Measurements from ENCODE around the gene NUBP2.

NUBP2 gene

DNA sequence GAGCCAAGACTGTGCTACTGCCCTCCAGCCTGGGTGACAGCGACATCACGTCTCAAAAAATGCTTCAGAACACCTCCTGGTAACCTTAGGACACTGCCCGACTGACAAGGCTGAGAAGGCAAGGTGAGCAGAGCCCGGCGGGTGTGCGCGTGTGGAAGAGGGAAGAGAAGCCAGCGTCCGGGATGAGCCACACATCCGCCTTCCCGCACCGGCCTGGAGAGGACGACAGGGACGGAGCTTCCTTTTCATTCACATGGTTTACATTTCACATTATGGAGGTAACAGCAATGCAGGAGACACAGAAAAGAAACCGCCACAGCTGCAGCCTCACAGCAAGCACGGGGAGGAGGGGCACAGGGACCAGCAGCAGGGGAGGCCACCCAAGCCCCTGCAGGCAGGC, 27.3 kb downstream of the NUBP2 start:
- no peak for DNase-seq (ENCODE audit: low spot score)

DNA sequence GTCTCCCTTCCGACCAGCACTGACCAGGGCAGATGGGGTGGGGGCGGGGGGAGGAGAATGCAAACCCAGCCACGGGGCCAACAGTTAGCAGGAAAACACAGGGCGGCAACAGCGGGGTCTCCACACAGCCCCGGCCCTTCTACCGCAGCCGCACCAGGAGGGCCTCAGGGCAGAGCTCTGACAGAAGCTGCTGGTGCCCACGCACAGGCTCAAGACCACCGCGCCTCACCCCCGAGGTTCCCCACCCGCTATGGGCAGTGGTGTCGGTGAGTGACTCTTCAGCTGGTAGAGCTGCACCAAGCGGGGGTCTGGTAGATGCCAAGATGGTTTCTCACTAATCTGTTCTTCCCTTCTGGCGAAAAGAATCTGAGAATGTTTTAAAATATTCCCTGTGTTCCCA, 27.8 kb downstream of the NUBP2 start:
- no peak for DNase-seq (ENCODE audit: low spot score)

DNA sequence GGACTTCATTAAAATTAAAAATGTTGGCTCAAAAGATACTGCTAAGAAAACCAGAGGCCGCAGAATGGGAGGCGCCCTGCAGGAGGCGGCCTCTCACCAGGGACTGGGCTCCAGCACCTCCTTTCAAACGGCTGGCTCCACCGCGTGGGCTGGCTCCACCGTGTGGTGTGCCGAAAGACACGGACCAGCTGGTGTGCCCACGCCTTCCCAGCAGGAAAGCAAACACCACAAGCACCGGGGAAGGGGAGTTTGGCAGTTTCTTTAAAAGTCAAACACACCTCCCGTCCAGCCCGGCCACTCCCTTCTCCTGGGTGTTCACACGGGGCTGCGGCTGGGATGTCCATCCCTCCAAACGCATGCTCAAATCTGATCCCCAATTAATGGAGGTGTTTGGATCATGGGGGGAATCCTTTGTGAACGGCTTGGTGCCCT, 30.0 kb downstream of the NUBP2 start:
- DNase-seq (ENCODE audit: low spot score): peak; percentile 26

DNA sequence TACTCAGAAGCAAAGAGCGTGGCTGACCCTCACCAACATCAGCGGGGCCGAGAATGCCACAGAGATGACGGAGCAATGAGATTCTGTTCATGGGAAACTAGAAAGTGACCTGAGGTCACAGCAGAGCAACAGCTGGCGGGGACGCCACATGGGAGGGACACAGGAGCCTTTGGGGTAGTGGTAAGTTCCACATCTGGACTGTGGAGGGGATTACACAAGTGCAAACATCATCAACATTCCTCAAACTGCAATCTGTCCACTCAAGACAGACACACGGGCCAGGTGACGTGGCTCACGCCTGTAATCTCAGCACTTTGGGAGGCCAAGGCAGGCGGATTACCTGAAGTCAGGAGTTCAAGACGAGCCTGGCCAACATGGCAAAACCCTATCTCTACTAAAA, 32.7 kb downstream of the NUBP2 start:
- DNase-seq (ENCODE audit: low spot score): no peak

DNA sequence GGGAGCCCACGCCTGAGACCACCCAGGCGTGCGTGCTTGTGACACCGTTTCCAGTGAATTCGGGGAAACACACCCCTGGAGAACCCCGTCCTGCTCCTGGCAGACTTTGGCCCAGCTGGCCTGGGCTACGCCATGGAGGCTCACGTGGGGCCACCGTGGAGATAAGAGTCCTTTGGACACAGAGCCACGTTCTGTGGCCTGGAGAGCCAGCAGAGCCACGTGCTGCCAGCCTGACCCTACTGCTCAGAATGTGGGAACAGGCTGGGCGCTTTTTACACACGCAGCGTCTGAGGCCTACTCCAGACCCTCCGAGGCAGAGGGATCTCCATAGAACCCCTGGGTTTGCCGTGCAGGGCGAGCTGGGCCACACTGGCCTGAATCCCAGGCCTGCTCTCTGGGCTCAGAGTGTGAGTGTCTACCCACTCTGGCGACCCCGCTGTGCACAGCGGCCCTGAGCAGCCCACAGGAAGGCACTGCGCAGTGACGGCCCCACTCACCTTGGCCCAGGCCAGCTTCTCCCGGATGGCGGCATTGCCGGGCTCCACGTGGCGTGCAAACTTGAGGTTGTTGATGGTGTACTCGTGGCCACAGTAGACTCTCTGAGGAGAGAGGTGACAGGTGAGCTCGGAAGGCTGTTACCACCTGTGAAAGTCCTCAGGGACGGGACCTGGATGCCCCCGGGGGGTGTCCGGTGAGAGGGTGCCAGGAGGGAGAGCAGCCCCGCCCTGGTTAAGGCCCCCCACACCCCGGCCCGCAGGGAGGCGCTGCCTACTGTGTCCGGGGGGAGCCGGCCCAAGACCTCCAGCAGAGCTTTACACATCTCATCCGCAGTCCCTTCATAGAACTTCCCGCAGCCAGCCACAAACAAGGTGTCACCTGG, 33.9 kb downstream of the NUBP2 start:
- DNase-seq (ENCODE audit: low spot score): no peak

DNA sequence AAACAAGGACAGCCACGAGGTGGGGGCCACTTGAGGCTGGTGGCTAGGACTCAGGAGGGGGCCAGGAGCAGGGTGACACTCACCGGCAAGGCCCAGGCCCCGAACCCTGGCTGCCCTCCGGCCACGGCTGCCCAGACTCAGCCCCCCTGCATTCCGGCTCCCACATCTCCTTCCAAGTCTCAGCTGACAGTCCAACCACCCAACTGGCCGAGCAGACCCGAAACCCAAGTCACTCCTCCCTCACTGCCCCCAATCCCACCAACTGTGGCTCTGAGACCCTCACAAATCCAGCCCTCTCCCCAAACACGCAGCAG, 34.5 kb downstream of the NUBP2 start:
- DNase-seq (ENCODE audit: low spot score): no peak

DNA sequence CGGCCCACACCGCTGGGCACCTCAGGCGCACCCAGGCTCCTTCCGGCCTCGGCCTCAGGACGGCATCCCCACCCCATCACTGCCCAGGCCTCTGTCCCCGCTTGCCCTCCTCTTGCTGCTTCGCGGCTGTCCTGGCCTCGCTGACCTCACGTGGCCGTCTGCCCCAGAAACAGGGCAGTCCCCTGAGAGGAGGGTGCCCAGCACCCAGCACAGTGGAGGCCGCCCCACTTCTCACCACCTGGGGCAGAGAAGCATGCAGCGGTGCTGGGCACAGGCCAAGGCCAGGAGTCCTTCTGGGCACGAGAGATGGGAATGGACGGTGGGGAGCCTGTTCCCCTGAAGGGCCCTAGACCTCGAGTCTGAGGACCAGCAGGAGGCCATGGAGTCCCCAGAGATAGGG, 35.0 kb downstream of the NUBP2 start:
- no peak for DNase-seq (ENCODE audit: low spot score)

DNA sequence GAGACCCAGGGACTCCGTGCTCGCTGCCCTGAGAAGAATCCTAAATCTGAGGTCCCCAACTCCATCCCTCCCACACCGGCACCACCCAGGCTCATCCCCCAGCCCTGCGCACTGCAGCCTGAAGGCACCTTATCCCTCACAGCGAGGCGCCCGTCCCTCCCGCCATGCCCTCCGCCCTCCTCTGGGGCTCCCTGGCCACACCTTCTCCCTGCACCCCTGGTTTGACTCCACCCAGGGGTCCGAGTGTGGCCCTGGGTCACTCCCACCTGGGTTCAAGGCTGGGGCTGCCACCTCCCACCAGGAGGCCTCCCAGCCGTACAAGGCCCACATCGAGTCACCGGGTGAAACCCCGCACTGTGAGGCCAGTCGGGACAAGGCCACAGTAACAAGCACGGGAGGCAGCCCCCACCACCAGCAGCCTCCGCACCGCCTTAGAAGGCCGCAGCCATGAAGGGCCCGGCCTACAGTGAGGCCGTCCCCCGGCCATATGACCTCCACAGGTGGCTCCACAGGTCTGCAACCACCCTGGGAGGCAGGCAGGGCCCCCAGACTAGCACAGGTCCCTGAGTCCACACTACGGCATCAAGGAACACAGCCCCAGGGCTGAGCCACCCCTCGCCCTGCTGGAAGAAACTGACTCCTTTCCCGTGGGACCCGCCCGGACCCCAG, 35.6 kb downstream of the NUBP2 start:
- no peak for DNase-seq (ENCODE audit: low spot score)

DNA sequence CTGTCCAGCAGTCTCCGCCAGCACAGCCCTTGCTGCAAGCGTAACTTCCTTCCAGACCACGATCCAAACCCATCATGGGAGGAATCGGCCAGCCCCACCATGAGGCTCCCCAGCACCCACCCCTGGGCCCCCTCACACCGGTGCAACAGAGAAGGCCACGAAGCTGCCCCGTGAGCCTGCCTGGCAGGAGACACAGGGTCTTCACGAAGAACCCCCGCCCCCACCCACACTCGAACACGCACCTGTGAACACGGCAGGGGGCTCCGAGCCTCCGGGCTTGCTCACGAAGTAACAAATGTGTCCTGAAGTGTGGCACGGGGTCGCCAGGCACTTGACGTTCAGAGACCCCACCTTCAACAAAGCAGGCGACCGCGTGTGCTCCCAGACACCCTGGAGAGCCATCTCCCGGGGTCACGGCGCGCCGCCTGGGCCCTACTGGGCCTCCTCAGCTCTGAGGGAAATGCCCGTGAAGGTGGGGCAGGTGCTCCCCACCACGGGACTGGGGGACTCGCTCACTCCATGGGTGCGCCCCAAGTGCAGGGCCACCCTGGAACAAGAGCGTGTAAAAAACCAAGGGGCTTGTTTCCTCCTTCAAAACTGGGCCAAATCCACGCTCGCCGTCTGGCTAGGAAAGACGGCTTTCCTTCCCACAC, 36.2 kb downstream of the NUBP2 start:
- DNase-seq (ENCODE audit: low spot score): no peak

DNA sequence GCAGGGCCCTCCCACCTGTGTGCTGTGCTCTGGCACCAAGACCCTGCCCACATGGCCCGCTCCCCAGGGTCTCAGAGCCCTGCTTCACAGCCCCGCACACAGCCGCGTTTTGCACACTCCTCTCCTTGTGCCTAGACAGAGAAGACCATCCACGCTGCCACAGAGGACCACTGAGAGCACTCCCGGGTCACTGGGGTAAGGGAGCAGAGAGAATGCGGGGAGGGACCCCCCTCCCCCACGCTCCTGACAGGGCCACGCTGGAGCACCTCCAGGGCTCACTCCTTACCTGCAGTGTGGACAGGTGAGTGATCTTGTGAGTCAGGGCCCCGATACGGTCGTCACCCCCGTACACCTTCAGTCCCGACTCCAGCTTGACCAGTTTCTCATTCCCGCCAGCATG, 36.9 kb downstream of the NUBP2 start:
- DNase-seq (ENCODE audit: low spot score): no peak

DNA sequence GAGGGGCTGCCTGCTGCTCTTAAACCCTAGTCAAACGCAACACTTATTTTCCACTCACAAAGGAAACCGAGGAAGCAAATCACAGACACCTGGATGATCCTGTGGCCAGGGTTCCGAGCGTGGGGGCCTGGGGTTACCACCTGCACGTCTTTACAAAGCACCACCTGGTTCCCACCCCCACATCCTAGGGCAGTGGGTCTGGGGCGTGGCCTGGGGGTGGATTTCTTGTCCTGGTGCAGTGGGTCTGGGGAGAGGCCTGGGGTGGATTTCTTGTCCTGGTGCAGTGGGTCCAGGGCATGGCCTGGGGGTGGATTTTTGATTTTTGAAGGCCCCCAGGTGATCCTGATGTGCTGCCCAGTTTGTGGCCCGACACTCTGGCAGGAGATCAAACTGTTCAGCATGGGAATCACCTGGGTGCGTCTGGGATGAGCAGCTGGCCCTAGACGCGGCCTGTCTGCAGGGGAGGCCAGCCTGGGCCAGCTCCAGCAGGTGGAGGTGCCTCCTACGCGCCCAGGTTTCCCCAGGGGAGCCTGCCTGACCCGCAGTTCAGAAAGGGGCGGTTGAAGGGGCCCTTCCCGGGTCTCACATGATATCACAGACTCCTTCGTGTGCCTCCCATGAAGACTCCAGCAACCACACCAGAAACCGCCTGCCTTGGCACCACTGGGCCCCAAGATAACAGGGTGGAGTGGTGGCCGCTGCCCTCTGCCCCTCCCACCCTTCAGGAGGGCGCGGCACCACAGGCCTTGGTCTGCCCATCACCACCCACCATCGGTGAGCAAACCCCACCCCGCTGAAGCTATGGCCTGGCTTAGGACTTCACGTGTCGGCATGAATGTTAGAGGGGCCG, 37.6 kb downstream of the NUBP2 start:
- DNase-seq (ENCODE audit: low spot score): no peak

DNA sequence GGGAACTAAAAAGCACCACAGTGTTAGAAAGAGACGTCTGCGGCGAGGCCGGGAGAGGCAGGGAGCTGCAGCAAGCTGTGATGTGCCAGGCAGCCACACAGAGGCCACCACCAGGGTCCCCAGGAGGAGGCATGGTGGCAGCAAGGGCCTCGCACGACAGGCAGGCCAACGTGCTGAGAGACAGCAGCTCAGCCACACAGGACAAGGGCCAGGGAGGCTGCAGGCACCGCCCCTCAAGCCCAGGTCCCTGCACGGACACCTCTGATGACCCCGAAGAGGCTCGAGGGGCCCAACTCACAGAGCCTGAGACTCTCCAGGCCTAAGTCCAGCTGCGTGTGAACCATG, 38.2 kb downstream of the NUBP2 start:
- no peak for DNase-seq (ENCODE audit: low spot score)

DNA sequence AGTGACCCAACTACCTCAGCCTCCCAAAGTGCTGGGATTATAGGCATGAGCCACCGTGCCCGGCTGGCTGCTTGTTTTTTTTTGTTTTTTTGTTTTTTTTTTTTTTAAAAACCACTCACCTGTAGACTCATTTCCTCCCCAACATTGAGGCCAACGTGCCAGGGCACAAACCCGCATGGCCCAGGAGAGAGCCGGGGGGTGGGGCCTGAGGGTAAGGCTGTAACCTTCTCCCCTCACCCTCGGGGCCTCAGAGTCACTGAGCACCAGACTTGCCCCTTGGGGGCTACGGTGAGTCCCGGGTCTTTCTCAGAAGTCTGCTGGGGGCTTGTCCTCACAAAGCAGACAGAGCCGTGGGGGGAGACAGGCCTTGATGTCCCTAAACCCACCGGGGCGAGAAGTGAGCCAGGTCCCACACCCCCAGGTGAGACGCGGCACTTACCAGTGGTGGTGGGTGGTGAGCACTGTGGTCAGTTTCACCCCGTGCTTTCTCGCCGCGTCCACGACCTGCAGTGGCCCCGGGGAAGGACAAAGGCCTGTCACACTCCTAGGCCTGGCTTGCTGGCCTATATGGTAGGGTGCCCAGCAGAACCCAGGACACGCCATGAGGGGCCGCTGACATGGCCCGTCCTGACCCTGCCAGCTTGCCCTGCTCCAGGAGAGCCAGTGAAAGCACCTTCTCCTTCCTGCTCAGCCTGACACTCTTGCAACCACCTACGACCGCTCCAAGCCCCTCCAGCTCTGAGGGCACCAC, 39.3 kb downstream of the NUBP2 start:
- DNase-seq (ENCODE audit: low spot score): no peak

DNA sequence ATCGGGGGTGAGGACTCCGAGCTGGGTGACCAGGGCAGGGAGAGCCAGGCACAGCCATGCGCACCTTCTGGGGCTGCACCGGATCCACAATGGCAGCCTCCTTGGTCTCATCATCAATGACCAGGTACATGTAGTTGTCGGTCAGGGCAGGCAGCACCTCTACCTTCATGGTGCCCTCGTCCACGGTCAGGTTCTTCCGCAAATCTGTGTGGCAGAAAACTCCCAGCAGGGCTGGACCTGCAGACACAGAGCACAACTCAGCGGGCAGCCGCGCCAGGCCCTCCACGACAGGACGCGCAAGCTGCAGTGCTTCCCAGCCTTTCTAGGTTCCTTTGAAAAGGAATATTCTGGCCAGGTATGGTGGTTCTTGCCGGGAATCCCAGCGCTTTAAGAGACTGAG, 40.0 kb downstream of the NUBP2 start:
- no peak for DNase-seq (ENCODE audit: low spot score)

DNA sequence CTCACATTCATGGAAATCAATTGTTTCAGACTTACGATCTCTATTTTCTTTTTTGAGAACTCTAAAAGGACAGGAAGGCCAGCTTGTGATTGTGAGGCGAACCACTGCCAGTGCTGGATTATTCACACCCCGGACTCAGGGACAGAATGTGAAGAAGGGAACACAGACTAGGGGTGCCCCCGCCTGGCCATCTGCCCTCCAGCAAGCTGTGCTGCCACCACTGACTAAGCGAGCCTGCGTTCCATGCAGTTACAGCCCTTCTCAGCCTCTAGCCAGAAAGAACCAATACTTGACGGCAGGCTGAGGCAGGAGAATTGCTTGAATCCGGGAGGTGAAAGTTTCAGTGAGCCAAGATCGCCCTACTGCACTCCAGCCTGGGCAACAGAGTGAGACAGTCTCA, 41.1 kb downstream of the NUBP2 start:
- DNase-seq (ENCODE audit: low spot score): peak; percentile 58

DNA sequence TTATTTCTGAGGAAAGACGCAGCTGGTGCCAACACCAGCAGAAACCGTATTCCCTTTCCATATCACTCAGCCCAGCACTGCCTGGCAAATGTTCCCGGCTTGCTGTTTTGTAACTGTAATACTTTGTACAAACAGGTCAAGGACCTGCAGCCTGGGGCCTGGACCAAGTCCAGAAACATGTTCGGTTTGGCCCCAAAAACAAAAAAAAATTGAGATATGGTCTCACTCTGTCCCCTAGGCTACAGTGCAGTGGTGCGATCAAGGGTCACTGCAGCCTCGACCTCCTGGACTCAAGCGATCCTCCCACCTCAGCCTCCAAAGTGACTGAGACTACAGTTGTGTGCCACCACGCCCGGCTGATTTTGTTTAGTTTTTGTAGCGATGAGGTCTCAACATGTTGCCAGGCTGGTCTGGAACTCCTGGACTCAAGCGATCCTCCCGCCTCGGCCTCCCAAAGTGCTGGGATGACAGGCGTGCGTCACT, 42.7 kb downstream of the NUBP2 start:
- DNase-seq (ENCODE audit: low spot score): no peak

DNA sequence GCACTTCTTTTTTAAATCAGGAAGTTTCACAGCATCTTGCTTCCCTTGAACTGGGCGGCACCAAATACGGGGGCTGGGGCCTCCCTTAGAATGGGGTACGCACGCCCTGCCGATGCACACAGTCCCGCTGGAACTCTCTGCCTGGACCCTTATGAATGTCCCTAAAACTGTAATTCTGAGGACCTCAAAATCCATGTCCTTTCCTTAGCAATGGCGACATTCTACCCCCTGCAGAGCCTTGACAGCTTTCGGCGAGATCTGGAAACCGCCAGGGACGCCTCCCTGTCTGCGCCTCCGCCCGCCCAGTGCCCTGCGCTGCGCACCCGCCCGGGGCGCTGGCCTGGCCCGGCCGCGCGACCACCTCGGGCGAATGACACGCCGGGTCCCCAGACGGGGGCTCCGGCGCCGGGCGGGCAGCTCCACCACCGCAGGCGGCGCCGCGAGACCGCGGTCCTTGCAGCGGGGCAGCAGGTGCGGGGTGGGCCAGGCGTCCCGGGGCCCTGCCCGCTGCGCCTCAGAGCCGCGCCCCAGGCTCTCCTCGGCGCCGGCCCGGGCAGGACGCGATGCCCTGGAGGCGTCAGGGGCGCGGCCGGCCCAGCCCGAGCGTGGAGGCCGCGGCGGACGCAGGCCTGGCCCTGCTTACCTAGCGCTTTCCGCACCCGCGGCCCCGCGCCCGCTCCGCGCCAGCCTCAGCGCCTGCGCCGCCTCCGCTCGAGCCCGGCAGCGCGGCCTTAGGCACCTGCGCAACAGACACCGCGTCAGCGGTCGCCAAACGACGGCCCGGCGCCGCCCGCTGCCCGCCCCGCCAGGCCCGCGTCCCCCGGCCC, 43.3 kb downstream of the NUBP2 start:
- DNase-seq (ENCODE audit: low spot score): peak; percentile 73

DNA sequence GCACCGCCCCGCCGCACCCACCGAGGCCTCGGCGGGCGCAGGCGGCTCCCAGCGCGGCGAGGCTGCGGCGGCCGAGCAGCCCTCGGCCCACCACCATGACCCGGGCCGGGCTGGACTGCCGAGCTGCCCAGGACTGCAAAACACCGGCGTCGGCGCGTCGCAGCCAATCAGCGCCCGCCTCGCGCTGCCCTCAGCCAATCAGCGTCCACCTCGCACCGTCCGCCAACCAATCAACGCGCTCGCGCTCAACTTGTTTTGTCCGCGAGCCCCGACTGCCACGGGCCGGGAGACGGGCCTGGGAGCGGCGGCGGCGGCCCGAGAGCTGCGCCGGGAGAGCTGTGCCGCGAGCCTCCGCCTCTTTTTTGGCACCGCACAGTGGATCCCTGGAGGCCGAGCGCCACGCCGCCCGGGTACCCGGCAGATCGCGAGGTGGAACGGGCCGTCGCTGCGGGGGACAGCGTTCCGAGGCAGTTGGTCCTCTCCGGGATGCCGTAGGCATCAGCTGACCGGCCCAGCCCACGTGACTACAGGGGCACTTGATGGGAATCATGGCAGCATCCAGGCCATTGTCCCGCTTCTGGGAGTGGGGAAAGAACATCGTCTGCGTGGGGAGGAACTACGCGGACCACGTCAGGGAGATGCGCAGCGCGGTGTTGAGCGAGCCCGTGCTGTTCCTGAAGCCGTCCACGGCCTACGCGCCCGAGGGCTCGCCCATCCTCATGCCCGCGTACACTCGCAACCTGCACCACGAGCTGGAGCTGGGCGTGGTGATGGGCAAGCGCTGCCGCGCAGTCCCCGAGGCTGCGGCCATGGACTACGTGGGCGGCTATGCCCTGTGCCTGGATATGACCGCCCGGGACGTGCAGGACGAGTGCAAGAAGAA, 44.2 kb downstream of the NUBP2 start, which contains the start of the genes FAHD1 and HAGH:
TSS of gene FAHD1 (plus strand) at position 516 of the 883 bp plus-strand sequence. CDS start at position 549, 33 bp downstream.
TSS of gene HAGH (minus strand) at position 135 of the 883 bp plus-strand sequence. CDS start at position 97, 38 bp downstream.
- DNase-seq (ENCODE audit: low spot score): peak; percentile 89
